Embryonic facial prominence (tissue), 1 donor: ENCODE data around the gene SUPT4H1.

Source experiments
- DNase-seq: peaks from one replicate; pipeline ENCODE4 v3.0.0-alpha.2; 2016; ENCODE audit errors: extremely low spot score

SUPT4H1 gene

DNA sequence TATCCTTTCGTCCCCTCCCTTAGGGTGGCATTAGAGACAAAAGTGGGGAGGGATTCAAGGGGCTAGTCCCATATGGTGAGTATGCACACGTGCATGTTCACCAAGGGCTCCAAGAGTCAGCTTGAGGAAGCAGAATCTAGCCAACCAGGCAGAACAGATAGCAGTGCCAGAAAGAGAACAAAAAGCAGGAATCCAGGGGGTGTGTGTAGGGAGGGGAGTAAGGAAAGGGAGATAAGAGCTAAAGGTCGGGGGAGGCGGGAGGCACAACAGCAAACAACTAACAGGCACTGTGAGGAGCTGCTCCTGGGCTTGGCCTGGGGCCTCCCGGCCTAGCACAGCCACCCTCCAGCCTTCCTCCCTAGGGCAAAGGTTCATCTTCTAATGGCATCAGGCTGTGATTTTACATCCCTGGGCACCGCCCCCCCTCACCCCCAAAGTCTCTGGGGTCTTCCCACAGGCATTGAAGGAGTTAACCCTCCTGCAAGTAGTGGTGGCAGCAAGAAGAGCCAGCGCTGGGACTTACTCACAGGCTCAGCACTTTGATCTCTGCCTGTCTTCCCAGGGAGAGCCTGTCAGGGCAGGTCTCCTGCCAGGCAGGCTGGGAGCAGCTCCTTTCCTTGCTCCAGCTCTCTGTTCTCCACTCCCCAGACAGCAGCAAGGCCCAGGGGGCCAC is 12.4 kb upstream of the SUPT4H1 start:
- DNase-seq: no peak

DNA sequence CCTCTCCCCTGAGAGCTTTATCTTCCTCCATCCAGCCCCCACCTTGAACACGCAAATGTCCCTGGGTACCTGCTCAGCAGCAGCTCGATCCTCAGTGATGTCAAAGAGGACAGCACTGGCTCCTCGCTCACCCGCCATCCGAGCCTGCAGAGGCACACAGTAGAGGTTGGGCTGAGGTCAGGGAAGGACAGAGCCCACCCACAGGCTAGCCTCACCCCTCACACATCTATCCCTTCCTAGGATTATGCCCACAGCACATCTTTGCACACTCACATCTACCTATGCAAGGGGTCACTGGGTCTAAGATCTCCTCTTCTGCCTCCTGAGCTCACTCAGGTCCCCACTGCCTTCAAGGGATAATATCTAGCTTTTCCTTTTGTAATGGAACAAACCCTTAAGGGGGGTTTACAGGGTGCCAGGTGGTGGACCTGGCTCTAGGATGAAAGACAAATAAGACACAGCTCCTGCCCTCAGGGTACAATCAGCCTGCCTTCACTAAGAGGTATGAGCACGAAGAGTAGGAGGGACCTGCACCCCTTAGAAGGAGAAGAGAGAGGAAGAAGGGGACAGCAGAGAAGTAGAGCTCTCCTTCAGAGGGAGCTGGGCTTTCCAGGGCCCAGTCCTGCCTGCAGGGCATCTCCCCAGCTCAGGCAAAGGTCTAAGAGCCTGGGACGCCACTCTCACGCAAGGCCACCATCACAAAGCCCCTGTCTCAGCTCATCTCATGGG is 11.6 kb upstream of the SUPT4H1 start:
- DNase-seq: no peak

DNA sequence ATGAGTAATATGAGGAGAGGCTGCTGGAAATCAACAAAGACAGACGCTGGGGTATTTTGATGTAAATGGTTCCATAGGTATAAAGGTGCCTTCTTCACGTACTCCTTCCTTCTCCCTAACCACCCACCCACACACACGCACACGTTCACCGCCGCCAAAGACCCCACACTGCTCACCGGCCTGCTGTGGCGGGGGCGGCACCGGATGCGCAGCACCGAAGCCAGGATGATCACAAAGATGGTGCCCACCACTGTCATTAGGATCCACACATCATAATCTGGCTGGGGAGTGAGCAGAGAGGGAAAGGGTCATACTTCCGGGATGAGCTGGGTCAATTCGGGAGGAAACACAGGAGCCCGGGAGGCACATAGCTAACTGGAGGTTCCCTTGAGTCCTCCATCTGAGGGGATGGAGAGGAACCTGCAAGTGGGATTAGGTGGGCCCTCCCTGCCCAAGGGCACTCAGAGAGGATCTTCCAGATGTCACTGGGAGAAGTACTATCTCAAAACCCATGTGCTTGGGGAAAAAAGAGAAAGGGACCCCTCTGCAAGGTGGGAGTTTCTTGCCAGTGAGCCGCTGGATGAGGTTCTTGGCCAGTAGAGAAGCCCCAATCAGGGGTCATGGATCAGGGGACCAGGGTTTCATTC is 10.5 kb upstream of the SUPT4H1 start:
- DNase-seq: no peak

- DNase-seq: no peak
Measured at GRCh38 chr17:58360296-58361063, 8.5 kb upstream of the SUPT4H1 start.

DNA sequence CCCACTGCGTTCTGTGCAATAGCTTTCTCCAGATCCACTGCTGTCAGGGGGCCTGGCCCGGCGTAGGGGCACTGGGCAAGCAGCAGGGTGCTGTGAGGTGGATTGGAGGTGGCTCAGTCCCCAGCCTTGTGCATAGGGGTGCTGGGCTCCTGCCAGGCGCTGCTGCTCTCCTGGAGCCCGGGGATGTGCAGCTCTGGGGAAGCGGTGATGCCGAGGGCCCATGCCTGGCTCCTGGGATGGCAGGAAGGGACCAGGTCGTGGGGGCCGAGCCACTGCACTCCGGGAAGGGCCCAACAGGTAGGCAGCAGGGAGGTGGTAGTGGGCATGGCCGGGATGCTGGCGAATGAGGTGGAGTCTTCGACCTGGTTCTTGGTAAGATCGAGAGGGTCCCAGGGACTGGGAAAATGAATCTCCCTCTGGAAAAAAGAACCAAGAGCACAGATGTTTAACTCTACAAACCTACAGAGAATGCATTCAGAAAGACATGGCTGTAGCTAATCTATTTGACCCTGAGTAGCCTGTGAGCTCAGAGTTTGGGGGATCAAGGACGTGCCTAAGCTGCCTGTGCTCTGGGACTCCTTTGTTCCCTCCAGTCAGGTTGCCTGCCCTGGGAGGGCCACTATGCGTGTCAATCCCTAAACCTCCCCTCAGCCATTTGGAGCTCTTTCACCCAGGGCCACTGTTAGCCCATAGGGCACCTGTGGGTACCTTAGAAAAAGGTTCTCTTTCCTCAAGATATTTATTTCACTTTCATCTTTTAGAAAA is 6.6 kb upstream of the SUPT4H1 start:
- no peak for DNase-seq

DNA sequence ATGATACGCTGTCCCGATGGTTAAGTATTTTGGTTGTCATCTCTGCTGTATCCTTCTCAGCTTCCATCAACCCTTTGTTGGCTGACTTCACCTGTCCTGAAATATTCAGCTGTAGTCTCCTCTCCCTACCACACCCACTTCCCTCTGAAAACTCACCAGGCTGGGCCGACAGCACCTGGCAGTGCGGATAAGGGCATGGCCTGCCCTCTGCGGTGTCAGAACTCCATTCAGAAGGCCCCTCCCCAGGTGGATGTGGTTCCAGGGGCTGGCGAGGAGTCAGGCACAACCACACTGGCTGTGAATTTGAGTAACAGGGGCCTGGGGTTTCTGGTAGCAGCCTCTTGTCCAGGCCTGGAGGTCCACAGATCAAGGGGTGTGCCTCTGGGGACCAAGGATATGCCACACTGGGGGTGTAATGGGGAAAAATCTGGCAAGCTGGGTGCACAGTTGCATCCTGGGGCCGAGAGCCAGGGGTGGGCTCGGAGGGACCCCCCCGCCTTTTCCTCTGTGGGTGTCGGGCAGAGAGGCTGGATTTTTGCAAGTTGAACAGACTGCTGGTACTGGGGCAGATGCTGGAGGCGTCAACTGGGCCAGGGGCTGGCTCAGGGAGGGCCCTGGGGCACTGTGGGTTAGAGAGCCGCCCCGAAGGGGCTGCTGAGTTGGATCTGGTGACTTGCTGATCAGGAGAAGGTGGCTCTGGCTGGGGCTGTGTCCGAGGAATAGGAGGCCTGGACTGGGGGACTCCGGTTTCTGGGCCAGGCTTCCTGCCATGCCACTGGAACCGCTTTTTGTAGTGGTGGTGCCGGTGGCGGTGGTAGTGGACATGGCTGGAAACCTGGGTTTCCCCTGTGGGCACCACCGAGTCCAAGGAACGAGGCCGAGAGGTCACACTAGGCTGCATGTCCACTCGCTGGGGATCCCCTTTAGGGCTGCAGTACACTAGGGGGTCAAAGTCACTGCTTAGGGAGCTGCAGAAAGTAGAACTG is 5.6 kb upstream of the SUPT4H1 start:
- no peak for DNase-seq

GRCh38 chr17:58356231-58356630 is 4.2 kb upstream of the SUPT4H1 start:
- DNase-seq: no peak

- DNase-seq: no peak
Measured at GRCh38 chr17:58354541-58355216, 2.7 kb upstream of the SUPT4H1 start.

DNA sequence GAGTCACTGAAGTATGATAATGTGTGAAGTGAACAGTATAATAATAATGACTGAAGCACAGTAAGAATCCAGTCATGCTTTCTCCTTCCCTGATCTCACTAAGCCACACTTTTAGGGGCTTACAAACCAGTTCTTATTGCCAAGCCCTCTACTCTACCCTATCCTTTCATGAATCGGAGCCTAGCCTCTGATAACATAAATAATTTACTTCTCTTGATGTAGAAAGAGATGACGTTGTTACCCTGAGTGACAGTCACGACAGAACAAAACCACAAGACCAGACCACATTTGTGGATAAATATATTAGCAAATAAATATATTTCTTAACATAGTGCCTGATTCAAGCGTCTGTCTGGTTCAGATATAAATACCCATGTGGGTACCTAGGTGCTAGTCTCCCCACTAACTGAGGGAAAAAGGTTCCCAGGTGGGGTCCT is 1.4 kb upstream of the SUPT4H1 start:
- DNase-seq: no peak

- DNase-seq: peak; percentile 60
Measured at GRCh38 chr17:58352596-58353388, 791 bp upstream of the SUPT4H1 start.

DNA sequence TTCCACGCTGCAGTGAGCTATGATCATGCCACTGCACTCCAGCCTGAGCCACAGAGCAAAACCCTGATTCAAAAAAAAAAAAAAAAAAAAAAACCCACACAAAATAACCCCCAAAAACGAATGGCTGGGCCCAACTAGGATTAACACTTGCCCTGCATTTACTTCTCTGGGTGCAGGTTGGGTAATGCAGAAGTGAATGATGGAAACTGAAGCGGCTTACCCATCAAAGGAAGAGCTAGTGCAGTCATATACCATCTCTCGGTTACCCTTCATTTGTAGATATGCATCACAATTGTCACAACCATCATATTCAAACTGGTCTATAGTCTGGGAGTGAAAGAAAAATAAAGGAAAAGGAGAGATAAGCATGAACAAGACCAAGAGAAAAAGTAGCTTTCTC is 819 bp downstream of the SUPT4H1 start:
- no peak for DNase-seq

DNA sequence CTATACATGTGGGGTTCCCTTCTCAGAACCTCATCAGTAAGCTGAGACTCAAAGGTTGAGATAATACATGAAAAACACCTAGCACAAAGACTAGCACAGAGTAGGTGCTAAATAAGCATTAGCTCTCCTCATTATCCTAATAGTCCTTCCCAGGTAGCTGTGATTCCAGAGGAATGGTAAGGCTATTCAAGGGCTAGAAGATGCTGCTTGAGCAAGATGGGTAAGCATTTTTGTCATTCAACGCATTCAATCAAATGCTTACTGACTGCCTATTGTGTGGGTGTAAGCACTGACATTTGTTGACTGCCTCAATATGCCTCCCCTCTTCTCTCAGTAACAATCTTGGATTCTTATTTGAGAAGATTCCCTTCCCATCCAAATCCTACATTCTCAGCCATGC is 4.0 kb downstream of the SUPT4H1 start:
- no peak for DNase-seq

GRCh38 chr17:58345500-58345899 is 6.5 kb downstream of the SUPT4H1 start:
- no peak for DNase-seq

GRCh38 chr17:58344791-58345157 is 7.2 kb downstream of the SUPT4H1 start:
- no peak for DNase-seq

DNA sequence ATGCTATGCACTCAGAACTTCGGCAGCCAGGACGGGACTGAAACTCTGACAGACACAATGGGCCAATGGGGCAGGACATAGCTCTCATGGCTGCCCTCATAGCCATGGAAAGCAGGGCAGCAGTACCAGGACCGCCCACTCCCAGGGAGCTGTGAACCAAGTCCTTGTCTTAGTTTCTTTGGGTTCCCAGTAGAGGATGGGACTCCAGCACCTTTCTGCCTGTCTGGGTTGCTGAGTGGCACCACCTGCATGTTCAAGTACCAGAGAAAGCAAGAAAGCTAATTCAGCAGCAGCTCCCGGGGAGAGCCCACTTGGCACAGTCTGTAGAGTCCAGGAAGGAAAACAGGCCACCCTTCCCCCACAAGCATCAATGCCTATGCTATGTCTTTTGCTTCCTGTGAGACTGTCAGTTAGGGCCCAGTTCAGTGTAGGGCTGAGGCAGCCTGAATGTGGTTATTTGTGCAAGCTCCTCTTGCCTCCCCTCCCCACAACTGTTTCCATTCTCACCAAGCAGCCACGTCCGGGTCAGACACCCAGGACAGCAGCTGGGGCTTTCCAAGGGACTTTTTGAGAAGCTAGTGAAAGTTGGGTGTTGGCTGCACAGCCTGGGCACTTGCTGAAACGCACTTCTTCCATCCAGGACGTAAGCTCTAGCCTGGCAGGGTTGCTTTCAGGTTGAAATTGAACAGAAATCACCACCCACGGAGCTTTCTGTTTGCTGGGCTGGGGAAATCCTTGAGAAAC is 7.8 kb downstream of the SUPT4H1 start:
- DNase-seq: no peak

DNA sequence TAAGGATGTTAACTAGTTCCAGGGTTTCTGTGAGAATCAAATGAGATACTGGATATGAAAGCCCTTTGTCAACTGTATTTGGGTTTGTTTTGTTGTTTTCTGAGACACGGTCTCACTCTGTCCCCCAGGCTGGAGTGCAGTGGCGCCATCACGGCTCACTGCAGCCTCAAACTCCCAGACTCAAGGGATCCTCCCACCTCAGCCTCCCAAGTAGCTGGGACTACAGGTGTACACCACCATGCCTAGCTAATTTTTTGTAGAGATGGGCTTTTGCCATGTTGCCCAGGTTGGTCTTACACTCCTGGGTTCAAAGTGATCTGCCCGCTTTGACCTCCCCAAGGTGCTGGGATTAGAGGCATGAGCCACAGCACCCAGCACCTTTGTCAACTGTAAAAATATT is 8.9 kb downstream of the SUPT4H1 start:
- DNase-seq: no peak

GRCh38 chr17:58341861-58342475 is 10.0 kb downstream of the SUPT4H1 start:
- no peak for DNase-seq
